K562 (cell line): ENCODE results near the gene EFHD2. TPM values are rescaled to one million over a fixed set of nuclear protein-coding genes. Genes with fewer than 3 reads are reported as not detected.

Experiments
- ATF7 ChIP-seq: fragments of 450-650 bp; IDR thresholded peaks from 2 replicates; pipeline ENCODE4 v1.7.1; 2014; ENCODE audit warnings: mild to moderate bottlenecking, moderate library complexity
- CEBPZ ChIP-seq: fragments of 150-350 bp; IDR thresholded peaks from 2 replicates; pipeline ENCODE4 v1.6.1; 2014; ENCODE audit warnings: low read depth, mild to moderate bottlenecking, low read length, borderline replicate concordance
- E2F6 ChIP-seq, 2 experiments: IDR thresholded peaks; 2 replicates each; pipeline ENCODE4 v1.6.1; 2011; ENCODE audit warnings: borderline replicate concordance in 1 of 2, control low read depth in 1 of 2, low read depth in 1 of 2, low read length in 1 of 2, mild to moderate bottlenecking in 1 of 2, mixed read lengths in 1 of 2, moderate library complexity in 1 of 2; ENCODE audit not compliant: insufficient read depth in 1 of 2, insufficient read length in 1 of 2, poor library complexity in 1 of 2, severe bottlenecking in 1 of 2; ENCODE audit errors: extremely low read depth in 1 of 2
- EP300 ChIP-seq: IDR thresholded peaks from 2 replicates; pipeline ENCODE4 v1.6.1; 2012; ENCODE audit warnings: low read length, improper control_type of control experiment
- FOXJ2 ChIP-seq: fragments of 200-800 bp; sonication (Bioruptor generic); IDR thresholded peaks from 2 replicates; pipeline ENCODE4 v1.6.1; 2016; ENCODE audit warnings: missing genetic modification characterization, missing compliant biosample characterization
- FOXM1 ChIP-seq, 2 experiments: fragments of 450-650 bp in 1 of 2; sonication (generic) in 1 of 2; formaldehyde crosslinking in 1 of 2; IDR thresholded peaks; 2 replicates each; pipeline versions ENCODE4 v1.6.1 to v1.9.0; 2017 to 2022; ENCODE audit warnings: low read depth in 2 of 2, mild to moderate bottlenecking in 2 of 2, missing genetic modification reagents in 1 of 2, moderate library complexity in 1 of 2
- HNRNPL ChIP-seq: fragments of 200-400 bp; formaldehyde crosslinking; IDR thresholded peaks from 2 replicates; pipeline ENCODE4 v1.6.1; 2017; ENCODE audit warnings: low read depth, mild to moderate bottlenecking, low read length
- ILF3 ChIP-seq: fragments of 450-650 bp; IDR thresholded peaks from 2 replicates; pipeline ENCODE4 v1.6.1; 2018; ENCODE audit warnings: antibody characterized with exemption, mild to moderate bottlenecking, moderate library complexity, borderline replicate concordance
- SAP30 ChIP-seq: fragments of 200-600 bp; sonication (generic); IDR thresholded peaks from 2 replicates; pipeline ENCODE4 v1.6.1; 2012; ENCODE audit warnings: borderline replicate concordance, low read depth, mild to moderate bottlenecking, moderate library complexity, low read length, control low read depth, inconsistent platforms; ENCODE audit not compliant: insufficient read depth, poor library complexity, severe bottlenecking
- TCF7L2 ChIP-seq: fragments of 150-350 bp; IDR thresholded peaks from 2 replicates; pipeline ENCODE4 v1.6.1; 2016; ENCODE audit warnings: low read depth, mild to moderate bottlenecking, low read length, moderate library complexity
- THAP12 ChIP-seq: fragments of 250-450 bp; sonication (Bioruptor Pico); IDR thresholded peaks from 2 replicates; pipeline ENCODE4 v1.9.0; 2021; ENCODE audit warnings: mild to moderate bottlenecking, inconsistent platforms
- VEZF1 ChIP-seq: fragments of 200-800 bp; sonication (Bioruptor generic); IDR thresholded peaks from 2 replicates; pipeline ENCODE4 v1.6.1; 2017; ENCODE audit warnings: missing genetic modification characterization, missing compliant biosample characterization
- WHSC1 ChIP-seq: IDR thresholded peaks from one replicate; pipeline ENCODE4 v1.6.1; 2012; ENCODE audit warnings: low read length, control low read depth, inconsistent platforms
- ZNF12 ChIP-seq: sonication (generic); formaldehyde crosslinking; IDR thresholded peaks from 2 replicates; pipeline ENCODE4 v1.4.0; 2020; ENCODE audit warnings: mild to moderate bottlenecking, missing genetic modification reagents
- polyA plus RNA-seq, 8 experiments: library from polyadenylated mRNA; depleted of rRNA in 4 of 8; stranded (reverse) in 5 of 8; unstranded in 3 of 8; fragments of >200 nt; fragmentation: Nextera tagmentation in 2 of 8; fragmentation: Illumina TruSeq in 1 of 8; extraction: Ambion mirVana in 2 of 8; extraction: Trizol in 1 of 8; gene quantifications; 2 replicates each; pipeline versions ENCODE4 v1.2.1 to v1.2.3, GENCODE V29; 2011 to 2014; ENCODE audit warnings: inconsistent platforms in 1 of 8, missing spikeins in 1 of 8
- total RNA-seq, 7 experiments: library from RNA; depleted of rRNA in 6 of 7; stranded (reverse); fragments of >200 nt in 6 of 7; fragmentation: Illumina TruSeq in 2 of 7; extraction: Trizol in 2 of 7; gene quantifications; 2 replicates each; pipeline versions ENCODE4 v1.2.1 to v1.2.3, GENCODE V29; 2011 to 2021; ENCODE audit warnings: low replicate concordance in 1 of 7
- TF ChIP-seq, protein P1 (sequence below): fragments of 450-650 bp; IDR thresholded peaks from 2 replicates; pipeline ENCODE4 v1.6.1; 2016

EFHD2 gene
- total and polyA plus RNA-seq, 9 of the 15 experiments (the other 6 are each of a cell fraction or from before 2014, with no cell fraction given): 1.7 to 73.5 (median 25.2) TPM

GRCh38 chr1:15409388-15410222, at the start of gene EFHD2 (continued):
- TF ChIP-seq CEBPZ (no peak), SAP30 (peak; percentile 68), FOXJ2 (peak; percentile 95), ZNF12 (CRISPR knock-in tag) (peak; percentile 16; the same call in 1 of the 2 replicates), FOXM1 (IDR thresholded peaks at IDR 0.05; ENCODE audit: low read depth) (no peak), FOXM1 (CRISPR knock-in tag; IDR thresholded peaks at IDR 0.05; ENCODE audit: low read depth) (0 out of 2 replicates have a peak, but pooled peaks have one; percentile 51), E2F6 (IDR thresholded peaks at IDR 0.05; ENCODE audit: borderline replicate concordance in 1 of 2, extremely low read depth in 1 of 2, insufficient read depth in 1 of 2, insufficient read length in 1 of 2, low read depth in 1 of 2, low read length in 1 of 2, poor library complexity in 1 of 2, severe bottlenecking in 1 of 2) (peak; percentile 30 to 72), WHSC1 (no peak), TCF7L2 (no peak), EP300 (0 out of 2 replicates have a peak, but pooled peaks have one; percentile 9), ILF3 (0 out of 2 replicates have a peak, but pooled peaks have one; percentile 52), HNRNPL (peak; percentile 6; the same call in 1 of the 2 replicates), VEZF1 (CRISPR knock-in tag) (peak; percentile 97), ATF7 (peak; percentile 36; the same call in 1 of the 2 replicates), THAP12 (CRISPR knock-in tag) (peak; percentile 70)
- TF ChIP-seq, protein P1, sequence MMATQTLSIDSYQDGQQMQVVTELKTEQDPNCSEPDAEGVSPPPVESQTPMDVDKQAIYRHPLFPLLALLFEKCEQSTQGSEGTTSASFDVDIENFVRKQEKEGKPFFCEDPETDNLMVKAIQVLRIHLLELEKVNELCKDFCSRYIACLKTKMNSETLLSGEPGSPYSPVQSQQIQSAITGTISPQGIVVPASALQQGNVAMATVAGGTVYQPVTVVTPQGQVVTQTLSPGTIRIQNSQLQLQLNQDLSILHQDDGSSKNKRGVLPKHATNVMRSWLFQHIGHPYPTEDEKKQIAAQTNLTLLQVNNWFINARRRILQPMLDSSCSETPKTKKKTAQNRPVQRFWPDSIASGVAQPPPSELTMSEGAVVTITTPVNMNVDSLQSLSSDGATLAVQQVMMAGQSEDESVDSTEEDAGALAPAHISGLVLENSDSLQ: peak; percentile 36; the same call in 1 of the 2 replicates
